Peyer's patch (tissue), 4 donors: ENCODE measurements around the gene SOBP. TPM values are rescaled to one million over a fixed set of nuclear protein-coding genes. Genes with fewer than 3 reads are reported as not detected.

ENCODE experiments used
- DNase-seq, 3 donors: peaks; one replicate each; pipeline ENCODE4 v3.0.0-alpha.2; 2017 to 2019
- H3K27ac ChIP-seq, 4 donors: fragments of 200-600 bp; sonication (generic); one replicate each; pipeline ENCODE4 v1.5.1; 2016 to 2019
- H3K27me3 ChIP-seq, 2 donors: fragments of 200-600 bp; sonication (generic); one replicate each; pipeline ENCODE4 v1.5.1; 2019
- H3K36me3 ChIP-seq, 3 donors: fragments of 200-600 bp; sonication (generic); one replicate each; pipeline ENCODE4 v1.5.1; 2016 to 2019
- H3K4me1 ChIP-seq, 4 donors: fragments of 200-600 bp; sonication (generic); one replicate each; pipeline ENCODE4 v1.5.1; 2016 to 2019
- H3K4me3 ChIP-seq, 4 donors: fragments of 200-600 bp; sonication (generic); 1 replicate in 3 of 4; 2 replicates in 1 of 4; pipeline ENCODE4 v1.5.1; 2016 to 2019; ENCODE audit warnings: mild to moderate bottlenecking in 1 of 4
- H3K9me3 ChIP-seq, 4 donors: fragments of 200-600 bp; sonication (generic); one replicate each; pipeline ENCODE4 v1.5.1; 2016 to 2019; ENCODE audit warnings: mild to moderate bottlenecking in 1 of 4
- POLR2A ChIP-seq, 2 donors: fragments of 450-650 bp; IDR thresholded peaks; one replicate each; pipeline ENCODE4 v1.5.1; 2017; ENCODE audit warnings: antibody characterized with exemption in 2 of 2, mild to moderate bottlenecking in 2 of 2, moderate library complexity in 2 of 2
- total RNA-seq, 4 donors: library from RNA; depleted of rRNA; stranded (reverse); fragments of >200 nt; gene quantifications; one replicate each; pipeline ENCODE4 v1.1.0, GENCODE V29; 2016
- TF ChIP-seq, protein P1 (sequence below), 6 experiments: fragments of 450-650 bp in 4 of 6; fragments of 200-600 bp in 2 of 6; sonication (generic) in 1 of 6; IDR thresholded peaks; one replicate each; pipeline ENCODE4 v1.5.1; 2017 to 2019; ENCODE audit warnings: antibody characterized with exemption in 6 of 6, mild to moderate bottlenecking in 3 of 6, moderate library complexity in 1 of 6

The SOBP gene
- total RNA-seq, 4 donors from 2014 or later: 0.35 to 13.2 (median 1.8) TPM

GRCh38 chr6:107539849-107540464, 50.0 kb downstream of the SOBP start:
- TF ChIP-seq, protein P1, sequence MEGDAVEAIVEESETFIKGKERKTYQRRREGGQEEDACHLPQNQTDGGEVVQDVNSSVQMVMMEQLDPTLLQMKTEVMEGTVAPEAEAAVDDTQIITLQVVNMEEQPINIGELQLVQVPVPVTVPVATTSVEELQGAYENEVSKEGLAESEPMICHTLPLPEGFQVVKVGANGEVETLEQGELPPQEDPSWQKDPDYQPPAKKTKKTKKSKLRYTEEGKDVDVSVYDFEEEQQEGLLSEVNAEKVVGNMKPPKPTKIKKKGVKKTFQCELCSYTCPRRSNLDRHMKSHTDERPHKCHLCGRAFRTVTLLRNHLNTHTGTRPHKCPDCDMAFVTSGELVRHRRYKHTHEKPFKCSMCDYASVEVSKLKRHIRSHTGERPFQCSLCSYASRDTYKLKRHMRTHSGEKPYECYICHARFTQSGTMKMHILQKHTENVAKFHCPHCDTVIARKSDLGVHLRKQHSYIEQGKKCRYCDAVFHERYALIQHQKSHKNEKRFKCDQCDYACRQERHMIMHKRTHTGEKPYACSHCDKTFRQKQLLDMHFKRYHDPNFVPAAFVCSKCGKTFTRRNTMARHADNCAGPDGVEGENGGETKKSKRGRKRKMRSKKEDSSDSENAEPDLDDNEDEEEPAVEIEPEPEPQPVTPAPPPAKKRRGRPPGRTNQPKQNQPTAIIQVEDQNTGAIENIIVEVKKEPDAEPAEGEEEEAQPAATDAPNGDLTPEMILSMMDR (IDR thresholded peaks at IDR 0.05): no peak
- TF ChIP-seq POLR2A (IDR thresholded peaks at IDR 0.05): no peak
- Histone ChIP-seq H3K4me1 (no peaks in the 10 kb centered on the region), H3K4me3 (no peak overlapping the region), H3K9me3 (no peaks in the 10 kb centered on the region), H3K36me3 (no peaks in the 10 kb centered on the region), H3K27ac (no peak overlapping the region), H3K27me3 (no peaks in the 10 kb centered on the region)
- DNase-seq: no peak

- Histone ChIP-seq H3K27me3 (no peaks in the 10 kb centered on the region), H3K4me1 (no peaks in the 10 kb centered on the region), H3K4me3 (no peak overlapping the region), H3K27ac (no peak overlapping the region), H3K36me3 (no peaks in the 10 kb centered on the region), H3K9me3 (no peaks in the 10 kb centered on the region)
- TF ChIP-seq, protein P1 (IDR thresholded peaks at IDR 0.05): no peak
- no peak for TF ChIP-seq POLR2A (IDR thresholded peaks at IDR 0.05)
- no peak for DNase-seq
These were observed 50.5 kb downstream of the SOBP start for GRCh38 chr6:107540465-107540857.

GRCh38 chr6:107542192-107542668, 52.3 kb downstream of the SOBP start:
- Histone ChIP-seq H3K4me1 (no peaks in the 10 kb centered on the region), H3K27me3 (no peaks in the 10 kb centered on the region), H3K4me3 (no peak overlapping the region), H3K27ac (no peak overlapping the region), H3K9me3 (no peaks in the 10 kb centered on the region), H3K36me3 (no peaks in the 10 kb centered on the region)
- TF ChIP-seq, protein P1 (IDR thresholded peaks at IDR 0.05): no peak
- no peak for TF ChIP-seq POLR2A (IDR thresholded peaks at IDR 0.05)
- no peak for DNase-seq

DNA sequence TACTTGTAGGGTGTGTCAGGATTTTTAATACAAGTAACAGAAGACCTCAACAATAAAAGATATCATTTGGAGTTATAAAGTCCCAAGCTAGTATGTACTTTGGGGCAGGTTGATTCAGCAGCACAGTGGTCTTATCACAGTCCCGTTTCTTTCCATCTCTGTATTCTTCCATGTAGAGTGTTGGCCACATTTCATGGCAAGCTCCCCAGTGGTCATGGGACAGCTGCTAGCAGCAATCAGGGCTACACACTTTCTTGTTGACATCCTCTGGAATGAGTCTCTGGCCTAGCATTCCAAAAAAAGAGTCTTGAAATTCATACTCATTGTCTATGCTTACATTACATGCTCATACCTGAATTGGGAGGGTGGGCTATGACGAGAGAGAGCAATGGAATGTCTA, 53.2 kb downstream of the SOBP start:
- no peak for DNase-seq
- no peak overlapping the region for H3K27ac ChIP-seq
- no peaks in the 10 kb centered on the region for H3K4me1 ChIP-seq
- H3K36me3 ChIP-seq: no peaks in the 10 kb centered on the region
- H3K27me3 ChIP-seq: no peaks in the 10 kb centered on the region
- no peak for TF ChIP-seq POLR2A (IDR thresholded peaks at IDR 0.05)
- TF ChIP-seq, protein P1 (IDR thresholded peaks at IDR 0.05): no peak
- H3K9me3 ChIP-seq: no peaks in the 10 kb centered on the region
- H3K4me3 ChIP-seq: no peak overlapping the region

GRCh38 chr6:107543567-107543966, 53.6 kb downstream of the SOBP start:
- no peaks in the 10 kb centered on the region for H3K4me1 ChIP-seq
- TF ChIP-seq, protein P1 (IDR thresholded peaks at IDR 0.05): no peak
- no peak for TF ChIP-seq POLR2A (IDR thresholded peaks at IDR 0.05)
- H3K4me3 ChIP-seq: no peak overlapping the region
- H3K9me3 ChIP-seq: no peaks in the 10 kb centered on the region
- H3K27me3 ChIP-seq: no peaks in the 10 kb centered on the region
- no peak for DNase-seq
- H3K27ac ChIP-seq: no peak overlapping the region
- H3K36me3 ChIP-seq: no peaks in the 10 kb centered on the region
